ENCODE data around the gene KCNK3. TPM values are rescaled to one million over a fixed set of nuclear protein-coding genes. Genes with fewer than 3 reads are reported as not detected.

KCNK3 gene
- total RNA-seq, 4 donors from 2014 or later = 4.8 to 8.3 (median 5.6) TPM

DNA sequence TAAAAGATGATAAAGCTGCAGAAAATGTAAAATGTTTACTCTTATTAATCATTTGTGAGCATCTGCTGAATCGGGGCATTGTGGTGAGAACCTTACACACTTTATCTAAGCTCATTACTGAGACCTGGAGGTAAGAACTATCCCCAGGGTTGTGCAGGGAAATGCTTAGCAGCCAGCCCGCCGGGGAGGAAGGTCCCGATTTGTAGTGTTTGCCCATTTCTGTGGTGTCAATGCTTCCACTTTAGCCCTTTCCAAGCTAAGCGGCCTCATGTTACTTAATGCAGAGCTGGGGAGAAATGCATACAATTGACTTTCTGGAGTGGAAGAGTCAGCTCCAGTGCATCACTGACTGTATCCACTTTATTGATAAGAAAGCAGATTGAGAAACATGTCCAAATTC is 20.8 kb upstream of the KCNK3 start:
- Histone ChIP-seq H3K4me1 (peaks cover under 1 to 5% of the 10 kb centered on the region in 2 donors), H3K27me3 (no peaks in the 10 kb centered on the region), H3K4me3 (replicated peaks in 1 of 3) (no peak overlapping the region), H3K36me3 (no peaks in the 10 kb centered on the region), H3K27ac (no peak overlapping the region), H3K9me3 (no peaks in the 10 kb centered on the region)
- TF ChIP-seq POLR2A (IDR thresholded peaks at IDR 0.05) = no peak
- TF ChIP-seq, protein P1, sequence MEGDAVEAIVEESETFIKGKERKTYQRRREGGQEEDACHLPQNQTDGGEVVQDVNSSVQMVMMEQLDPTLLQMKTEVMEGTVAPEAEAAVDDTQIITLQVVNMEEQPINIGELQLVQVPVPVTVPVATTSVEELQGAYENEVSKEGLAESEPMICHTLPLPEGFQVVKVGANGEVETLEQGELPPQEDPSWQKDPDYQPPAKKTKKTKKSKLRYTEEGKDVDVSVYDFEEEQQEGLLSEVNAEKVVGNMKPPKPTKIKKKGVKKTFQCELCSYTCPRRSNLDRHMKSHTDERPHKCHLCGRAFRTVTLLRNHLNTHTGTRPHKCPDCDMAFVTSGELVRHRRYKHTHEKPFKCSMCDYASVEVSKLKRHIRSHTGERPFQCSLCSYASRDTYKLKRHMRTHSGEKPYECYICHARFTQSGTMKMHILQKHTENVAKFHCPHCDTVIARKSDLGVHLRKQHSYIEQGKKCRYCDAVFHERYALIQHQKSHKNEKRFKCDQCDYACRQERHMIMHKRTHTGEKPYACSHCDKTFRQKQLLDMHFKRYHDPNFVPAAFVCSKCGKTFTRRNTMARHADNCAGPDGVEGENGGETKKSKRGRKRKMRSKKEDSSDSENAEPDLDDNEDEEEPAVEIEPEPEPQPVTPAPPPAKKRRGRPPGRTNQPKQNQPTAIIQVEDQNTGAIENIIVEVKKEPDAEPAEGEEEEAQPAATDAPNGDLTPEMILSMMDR (IDR thresholded peaks at IDR 0.05) = no peak
- no peak for DNase-seq
- 90 to 94% methylated on average over 5 of the region's 5 CpGs for WGBS, 2 donors
- intact Hi-C loops (cut with DNase I) = no loop called here

DNA sequence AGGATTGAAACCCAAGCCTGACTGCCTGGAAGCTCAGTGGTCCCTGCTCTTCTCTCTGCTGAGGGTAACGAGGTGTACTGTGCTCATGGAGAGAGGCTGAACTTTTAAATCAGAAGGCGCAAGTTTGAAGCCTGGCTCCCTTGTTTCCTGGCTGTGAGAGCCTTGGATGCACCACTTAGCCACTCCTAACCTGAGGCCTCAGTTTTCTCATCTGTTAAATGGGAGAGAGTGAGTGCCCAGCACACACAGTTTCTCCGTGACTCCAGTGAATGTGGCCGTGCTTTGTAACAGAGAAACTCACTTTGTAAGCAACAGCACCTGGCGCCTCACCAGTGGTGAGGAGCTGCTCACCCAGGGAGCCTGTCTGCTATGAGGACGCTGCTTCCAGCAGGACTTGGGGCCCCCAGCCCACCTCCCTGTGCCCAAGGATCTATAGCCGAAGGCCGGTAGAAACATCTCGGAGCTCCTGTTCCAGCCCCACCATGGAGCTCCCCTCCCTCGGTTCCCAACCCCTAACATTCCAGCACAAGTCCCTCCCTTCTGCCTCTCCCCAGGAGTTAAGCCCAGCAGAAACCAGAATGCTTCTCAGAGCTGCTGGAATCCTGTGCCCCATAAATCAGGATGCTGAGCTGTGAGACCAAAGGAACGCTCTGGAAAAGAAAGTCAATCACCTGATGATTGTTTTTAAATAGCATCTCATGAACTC is 20.3 kb upstream of the KCNK3 start:
- Histone ChIP-seq H3K27ac (no peak overlapping the region), H3K27me3 (no peaks in the 10 kb centered on the region), H3K4me3 (replicated peaks in 1 of 3) (no peak overlapping the region), H3K36me3 (no peaks in the 10 kb centered on the region), H3K9me3 (no peaks in the 10 kb centered on the region), H3K4me1 (peaks cover 3 to 8% of the 10 kb centered on the region in 2 donors)
- WGBS, 2 donors = 83 to 89% methylated on average over 10 to 11 of the region's 11 CpGs
- TF ChIP-seq POLR2A (IDR thresholded peaks at IDR 0.05) = no peak
- TF ChIP-seq, protein P1 (IDR thresholded peaks at IDR 0.05) = no peak
- intact Hi-C loops (cut with DNase I) = no loop called here
- no peak for DNase-seq

GRCh38 chr2:26672818-26673393 is 19.6 kb upstream of the KCNK3 start:
- TF ChIP-seq, protein P1 (IDR thresholded peaks at IDR 0.05) = no peak
- TF ChIP-seq POLR2A (IDR thresholded peaks at IDR 0.05) = no peak
- H3K27ac ChIP-seq = no peak overlapping the region
- H3K9me3 ChIP-seq = no peaks in the 10 kb centered on the region
- intact Hi-C loops (cut with DNase I) = no loop called here
- no peaks in the 10 kb centered on the region for H3K27me3 ChIP-seq
- H3K4me3 ChIP-seq (replicated peaks in 1 of 3) = no peak overlapping the region
- DNase-seq = no peak
- 92% methylated on average over 9 of the region's 9 CpGs for WGBS, 2 donors
- peaks cover 8% of the 10 kb centered on the region in 2 donors for H3K4me1 ChIP-seq
- H3K36me3 ChIP-seq = no peaks in the 10 kb centered on the region

DNA sequence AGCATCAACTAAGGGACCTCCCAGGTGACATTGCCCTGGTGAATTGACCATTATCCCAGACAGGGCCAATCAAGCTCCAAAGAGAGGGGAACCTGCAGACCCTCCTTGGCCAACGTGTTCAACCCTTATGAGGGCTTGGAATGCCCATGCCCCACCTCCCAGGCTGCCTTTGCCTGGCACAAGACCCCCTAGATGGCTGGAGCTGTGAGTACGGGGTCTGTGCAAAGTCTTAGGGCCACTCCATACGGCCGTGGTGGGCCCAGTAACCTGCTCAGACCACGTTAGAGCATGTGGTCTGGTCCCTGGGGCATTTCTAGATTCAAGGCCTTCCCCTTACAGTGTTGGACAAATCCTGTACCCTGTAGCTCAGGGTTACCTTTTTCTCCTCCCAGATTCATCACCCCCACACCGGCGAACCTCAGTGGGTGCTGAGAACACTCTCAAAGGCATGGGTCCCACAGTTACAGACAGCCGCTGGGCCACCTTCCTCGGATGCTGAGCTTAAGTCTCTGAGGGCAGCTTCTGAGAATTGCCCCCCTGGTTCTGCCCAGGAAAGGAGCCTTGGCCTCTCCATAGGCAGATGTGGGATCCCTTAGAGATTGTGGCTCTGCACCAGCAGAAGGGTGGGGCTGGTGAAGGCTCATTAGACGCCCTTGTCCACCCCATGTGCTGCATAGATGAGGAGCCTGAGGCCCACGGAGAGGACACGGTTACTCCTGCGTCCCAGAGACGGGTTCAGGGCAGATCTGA is 18.3 kb upstream of the KCNK3 start:
- peaks cover 4 to 12% of the 10 kb centered on the region in 2 donors for H3K4me1 ChIP-seq
- H3K9me3 ChIP-seq = no peaks in the 10 kb centered on the region
- no peak overlapping the region for H3K4me3 ChIP-seq (replicated peaks in 1 of 3)
- TF ChIP-seq POLR2A (IDR thresholded peaks at IDR 0.05) = no peak
- TF ChIP-seq, protein P1 (IDR thresholded peaks at IDR 0.05) = no peak
- H3K27ac ChIP-seq = no peak overlapping the region
- no peak for DNase-seq
- intact Hi-C loops (cut with DNase I) = no loop called here
- H3K27me3 ChIP-seq = no peaks in the 10 kb centered on the region
- H3K36me3 ChIP-seq = no peaks in the 10 kb centered on the region
- 87 to 92% methylated on average over 11 to 14 of the region's 14 CpGs for WGBS, 2 donors

- Histone ChIP-seq H3K9me3 (no peaks in the 10 kb centered on the region), H3K27me3 (no peaks in the 10 kb centered on the region), H3K36me3 (no peaks in the 10 kb centered on the region), H3K27ac (no peak overlapping the region), H3K4me1 (peaks cover 4 to 12% of the 10 kb centered on the region in 2 donors), H3K4me3 (replicated peaks in 1 of 3) (no peak overlapping the region)
- intact Hi-C loops (cut with DNase I) = no loop called here
- DNase-seq = no peak
- TF ChIP-seq, protein P1 (IDR thresholded peaks at IDR 0.05) = no peak
- no peak for TF ChIP-seq POLR2A (IDR thresholded peaks at IDR 0.05)
- 68 to 84% methylated on average over 13 of the region's 13 CpGs for WGBS, 2 donors
Measured at GRCh38 chr2:26674771-26675170, 17.8 kb upstream of the KCNK3 start.

All from thyroid gland (tissue), 4 donors.